Measurements from ENCODE around the gene NRG2.

DNA sequence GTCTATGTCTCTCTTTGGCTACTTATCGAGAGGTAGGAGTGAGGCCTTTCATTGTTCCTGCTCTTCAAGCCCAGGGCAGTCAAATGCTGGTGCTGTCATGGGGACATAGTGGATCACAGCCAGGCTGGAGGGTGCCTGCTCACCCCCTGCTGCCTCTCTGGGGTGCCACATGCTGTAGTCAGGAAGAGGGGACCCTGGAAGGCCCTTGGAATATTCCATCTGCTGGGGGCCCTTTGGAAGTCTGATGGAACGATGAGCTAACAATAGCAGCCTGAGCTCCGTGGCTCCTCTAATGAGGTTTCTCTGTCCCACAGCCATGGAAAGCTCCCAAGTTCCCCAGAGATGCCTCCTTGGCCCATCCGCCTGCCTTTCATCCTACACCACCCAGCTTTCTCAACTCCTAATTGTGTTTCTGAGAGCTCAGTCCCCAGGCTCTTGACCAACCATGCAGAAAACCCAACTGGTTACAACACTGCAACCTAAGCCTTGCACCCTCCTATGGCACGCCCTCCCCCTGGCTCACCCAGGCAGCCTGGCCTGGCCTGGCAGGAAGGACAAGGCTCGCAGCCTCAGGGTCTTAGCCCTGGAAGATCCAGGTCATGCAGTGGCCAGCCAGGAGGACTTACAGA is 91.7 kb downstream of the NRG2 start:
- TF ChIP-seq, protein P1, sequence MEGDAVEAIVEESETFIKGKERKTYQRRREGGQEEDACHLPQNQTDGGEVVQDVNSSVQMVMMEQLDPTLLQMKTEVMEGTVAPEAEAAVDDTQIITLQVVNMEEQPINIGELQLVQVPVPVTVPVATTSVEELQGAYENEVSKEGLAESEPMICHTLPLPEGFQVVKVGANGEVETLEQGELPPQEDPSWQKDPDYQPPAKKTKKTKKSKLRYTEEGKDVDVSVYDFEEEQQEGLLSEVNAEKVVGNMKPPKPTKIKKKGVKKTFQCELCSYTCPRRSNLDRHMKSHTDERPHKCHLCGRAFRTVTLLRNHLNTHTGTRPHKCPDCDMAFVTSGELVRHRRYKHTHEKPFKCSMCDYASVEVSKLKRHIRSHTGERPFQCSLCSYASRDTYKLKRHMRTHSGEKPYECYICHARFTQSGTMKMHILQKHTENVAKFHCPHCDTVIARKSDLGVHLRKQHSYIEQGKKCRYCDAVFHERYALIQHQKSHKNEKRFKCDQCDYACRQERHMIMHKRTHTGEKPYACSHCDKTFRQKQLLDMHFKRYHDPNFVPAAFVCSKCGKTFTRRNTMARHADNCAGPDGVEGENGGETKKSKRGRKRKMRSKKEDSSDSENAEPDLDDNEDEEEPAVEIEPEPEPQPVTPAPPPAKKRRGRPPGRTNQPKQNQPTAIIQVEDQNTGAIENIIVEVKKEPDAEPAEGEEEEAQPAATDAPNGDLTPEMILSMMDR (IDR thresholded peaks at IDR 0.05), result no peak
- no peak for TF ChIP-seq POLR2A (IDR thresholded peaks at IDR 0.05)

All from body of pancreas (tissue), 4 donors.